ENCODE results near the gene CRLF3.

CRLF3 gene

DNA sequence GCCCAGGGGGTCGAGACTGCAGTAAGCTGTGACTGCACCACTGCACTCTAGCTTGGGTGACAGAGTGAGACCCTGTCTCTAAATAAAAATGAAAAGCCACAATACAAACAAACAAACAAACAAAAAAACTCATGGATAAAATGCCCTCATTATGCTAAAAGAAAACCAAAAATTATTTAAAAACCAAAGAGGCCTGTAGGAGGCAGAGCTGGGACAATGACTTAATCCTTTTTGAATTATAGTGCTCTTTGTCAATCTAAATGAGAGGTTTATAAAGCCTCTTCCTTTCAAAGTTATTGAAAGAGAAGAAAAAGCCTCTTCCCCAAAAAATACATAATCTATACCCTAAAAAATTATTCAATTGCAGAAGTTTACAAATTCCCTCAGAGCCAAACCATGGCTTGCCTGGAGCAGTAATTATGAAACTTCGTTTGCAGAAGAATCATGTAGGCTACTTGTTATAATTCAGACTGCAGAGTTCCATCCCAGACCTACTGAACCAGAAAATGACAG lies 18.5 kb downstream of the CRLF3 start:
- Histone ChIP-seq H3K27ac (ENCODE audit: low read depth, low read length) (peak overlapping the region; percentile 35), H3K4me1 (ENCODE audit: control insufficient read depth, low read length) (peaks cover 53% of the 10 kb centered on the region), H3K36me3 (ENCODE audit: control insufficient read depth, low read length) (peaks cover 56% of the 10 kb centered on the region), H3F3A (ENCODE audit: control insufficient read depth, insufficient read depth) (peaks cover 36% of the 10 kb centered on the region), H3K9me3 (ENCODE audit: control insufficient read depth, insufficient read depth, low read length) (no peaks in the 10 kb centered on the region), H3K79me2 (ENCODE audit: control insufficient read depth, low read length) (peaks cover 63% of the 10 kb centered on the region), H4K20me1 (ENCODE audit: control insufficient read depth, insufficient read depth, low read depth, low read length) (no peaks in the 10 kb centered on the region), H3K4me2 (ENCODE audit: low read length) (peak overlapping the region; percentile 68), H3K4me3 (ENCODE audit: low read length) (no peak overlapping the region), H3K27me3 (ENCODE audit: control insufficient read depth, low read length) (no peaks in the 10 kb centered on the region), H3K9me2 (replicated peaks; ENCODE audit: control insufficient read depth, low read length) (no peaks in the 10 kb centered on the region)
- TF ChIP-seq EZH2phosphoT487 (IDR thresholded peaks at IDR 0.05; ENCODE audit: borderline replicate concordance, low read length), result no peak
- TF ChIP-seq, protein P1, sequence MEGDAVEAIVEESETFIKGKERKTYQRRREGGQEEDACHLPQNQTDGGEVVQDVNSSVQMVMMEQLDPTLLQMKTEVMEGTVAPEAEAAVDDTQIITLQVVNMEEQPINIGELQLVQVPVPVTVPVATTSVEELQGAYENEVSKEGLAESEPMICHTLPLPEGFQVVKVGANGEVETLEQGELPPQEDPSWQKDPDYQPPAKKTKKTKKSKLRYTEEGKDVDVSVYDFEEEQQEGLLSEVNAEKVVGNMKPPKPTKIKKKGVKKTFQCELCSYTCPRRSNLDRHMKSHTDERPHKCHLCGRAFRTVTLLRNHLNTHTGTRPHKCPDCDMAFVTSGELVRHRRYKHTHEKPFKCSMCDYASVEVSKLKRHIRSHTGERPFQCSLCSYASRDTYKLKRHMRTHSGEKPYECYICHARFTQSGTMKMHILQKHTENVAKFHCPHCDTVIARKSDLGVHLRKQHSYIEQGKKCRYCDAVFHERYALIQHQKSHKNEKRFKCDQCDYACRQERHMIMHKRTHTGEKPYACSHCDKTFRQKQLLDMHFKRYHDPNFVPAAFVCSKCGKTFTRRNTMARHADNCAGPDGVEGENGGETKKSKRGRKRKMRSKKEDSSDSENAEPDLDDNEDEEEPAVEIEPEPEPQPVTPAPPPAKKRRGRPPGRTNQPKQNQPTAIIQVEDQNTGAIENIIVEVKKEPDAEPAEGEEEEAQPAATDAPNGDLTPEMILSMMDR (IDR thresholded peaks at IDR 0.05; ENCODE audit: low read depth, low read length, poor library complexity, severe bottlenecking), result peak; percentile 49

DNA sequence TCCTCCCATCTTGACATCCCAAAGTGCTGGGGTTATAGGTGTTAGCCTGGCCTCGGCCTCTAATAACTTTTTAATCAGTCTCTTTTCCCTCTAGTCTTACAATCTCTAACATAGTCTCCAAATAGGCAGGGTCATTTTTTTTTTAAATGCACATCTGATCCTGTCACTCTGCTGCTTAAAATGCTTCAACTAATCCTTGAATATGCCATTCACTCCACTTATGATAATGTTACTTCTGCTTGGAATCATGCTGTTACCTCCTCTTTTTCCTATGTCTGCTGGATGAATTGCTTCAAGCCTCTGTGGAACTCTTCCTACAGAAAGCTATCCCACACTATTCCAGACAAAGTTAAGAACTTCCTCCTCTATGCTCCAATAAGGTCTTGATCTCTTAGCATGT lies 22.8 kb downstream of the CRLF3 start:
- H3K9me3 ChIP-seq (ENCODE audit: control insufficient read depth, insufficient read depth, low read length), result no peaks in the 10 kb centered on the region
- H3K27me3 ChIP-seq (ENCODE audit: control insufficient read depth, low read length), result no peaks in the 10 kb centered on the region
- H4K20me1 ChIP-seq (ENCODE audit: control insufficient read depth, insufficient read depth, low read depth, low read length), result no peaks in the 10 kb centered on the region
- H3F3A ChIP-seq (ENCODE audit: control insufficient read depth, insufficient read depth), result peaks cover 12% of the 10 kb centered on the region
- peaks cover 67% of the 10 kb centered on the region for H3K36me3 ChIP-seq (ENCODE audit: control insufficient read depth, low read length)
- TF ChIP-seq EZH2phosphoT487 (IDR thresholded peaks at IDR 0.05; ENCODE audit: borderline replicate concordance, low read length), result no peak
- TF ChIP-seq, protein P1 (IDR thresholded peaks at IDR 0.05; ENCODE audit: low read depth, low read length, poor library complexity, severe bottlenecking), result no peak
- H3K9me2 ChIP-seq (replicated peaks; ENCODE audit: control insufficient read depth, low read length), result no peaks in the 10 kb centered on the region
- H3K4me2 ChIP-seq (ENCODE audit: low read length), result no peak overlapping the region
- peaks cover 31% of the 10 kb centered on the region for H3K79me2 ChIP-seq (ENCODE audit: control insufficient read depth, low read length)
- H3K27ac ChIP-seq (ENCODE audit: low read depth, low read length), result no peak overlapping the region
- H3K4me3 ChIP-seq (ENCODE audit: low read length), result no peak overlapping the region
- H3K4me1 ChIP-seq (ENCODE audit: control insufficient read depth, low read length), result peaks cover 10% of the 10 kb centered on the region

DNA sequence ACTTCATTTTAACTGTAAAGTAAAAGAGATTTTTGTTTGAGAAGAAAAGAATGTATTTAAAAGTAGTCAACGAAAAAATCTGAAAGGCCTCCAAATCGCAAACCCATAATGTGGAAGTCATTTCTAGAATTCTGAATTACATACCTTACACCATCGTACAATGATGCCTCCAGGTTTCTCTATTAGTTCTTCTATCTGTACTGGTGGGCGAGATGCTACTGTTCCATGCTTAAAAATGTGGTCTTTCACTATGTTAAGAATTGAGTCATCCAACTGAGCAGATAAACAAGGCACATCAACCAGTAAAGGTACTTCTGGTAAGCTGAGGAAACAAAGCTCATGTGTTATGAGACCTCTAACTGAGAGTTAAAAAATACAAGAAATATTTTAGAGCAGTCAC lies 28.5 kb downstream of the CRLF3 start:
- H3K27ac ChIP-seq (ENCODE audit: low read depth, low read length), result no peak overlapping the region
- no peak overlapping the region for H3K4me2 ChIP-seq (ENCODE audit: low read length)
- no peaks in the 10 kb centered on the region; the same call in 1 of the 2 replicates for H3K79me2 ChIP-seq (ENCODE audit: control insufficient read depth, low read length)
- H3K9me2 ChIP-seq (replicated peaks; ENCODE audit: control insufficient read depth, low read length), result no peaks in the 10 kb centered on the region
- H4K20me1 ChIP-seq (ENCODE audit: control insufficient read depth, insufficient read depth, low read depth, low read length), result no peaks in the 10 kb centered on the region
- no peaks in the 10 kb centered on the region for H3K27me3 ChIP-seq (ENCODE audit: control insufficient read depth, low read length)
- peaks cover 70% of the 10 kb centered on the region for H3K36me3 ChIP-seq (ENCODE audit: control insufficient read depth, low read length)
- H3K4me3 ChIP-seq (ENCODE audit: low read length), result no peak overlapping the region
- peaks cover 39% of the 10 kb centered on the region for H3F3A ChIP-seq (ENCODE audit: control insufficient read depth, insufficient read depth)
- no peaks in the 10 kb centered on the region for H3K4me1 ChIP-seq (ENCODE audit: control insufficient read depth, low read length)
- TF ChIP-seq, protein P1 (IDR thresholded peaks at IDR 0.05; ENCODE audit: low read depth, low read length, poor library complexity, severe bottlenecking), result no peak
- no peaks in the 10 kb centered on the region for H3K9me3 ChIP-seq (ENCODE audit: control insufficient read depth, insufficient read depth, low read length)

Data from DOHH2 (cell line).